Fibroblast of skin of scalp (primary cell): ENCODE measurements around the gene RHBDL1.

ENCODE experiments used
- DNase-seq: peaks from one replicate; pipeline ENCODE4 v3.0.0-alpha.2; 2013

The RHBDL1 gene

GRCh38 chr16:721765-722540 lies 46.5 kb downstream of the RHBDL1 start:
- DNase-seq, result no peak

- no peak for DNase-seq
These were observed 47.6 kb downstream of the RHBDL1 start for GRCh38 chr16:722835-723633.

GRCh38 chr16:723695-724094 lies 48.2 kb downstream of the RHBDL1 start:
- DNase-seq, result no peak

- no peak for DNase-seq
These were observed 48.9 kb downstream of the RHBDL1 start for GRCh38 chr16:724188-725040.

GRCh38 chr16:725041-725376 lies 49.5 kb downstream of the RHBDL1 start:
- no peak for DNase-seq

GRCh38 chr16:725463-726187 lies 50.2 kb downstream of the RHBDL1 start:
- DNase-seq, result no peak

GRCh38 chr16:726188-726437 lies 50.6 kb downstream of the RHBDL1 start:
- DNase-seq, result no peak

- peak; percentile 33 for DNase-seq
These were observed 51.2 kb downstream of the RHBDL1 start, which contains the start of the genes CCDC78 and HAGHL for GRCh38 chr16:726438-727290. CCDC78 (minus strand) TSS chr16:726443; CDS start chr16:726367, 76 bp downstream. HAGHL (plus strand) TSS chr16:727106; CDS start chr16:727510, 404 bp downstream.

- no peak for DNase-seq
These were observed 52.0 kb downstream of the RHBDL1 start for GRCh38 chr16:727291-727977.
